IMR-90 (cell line): ENCODE results near the gene LHPP. TPM values are rescaled to one million over a fixed set of nuclear protein-coding genes. Genes with fewer than 3 reads are reported as not detected.

ENCODE experiments used
- ATAC-seq: fragments of 200-7000 bp; cut with Tn5 transposase; 2 replicates; pipeline ENCODE4 v1.9.1; 2020; ENCODE audit warnings: low read depth, mild to moderate bottlenecking, moderate library complexity
- BruUV-seq: library from RNA; stranded (reverse); fragments of 400-500 nt; replicated peaks from 2 replicates; lab custom pipeline; 2021; lab: Mats Ljungman, UMichigan
- CTCF ChIA-PET: fragments of 300-600 bp; formaldehyde crosslinking; extraction: SDS; loops from one replicate; lab custom pipeline; 2021; ENCODE audit warnings: antibody characterized with exemption; lab: Yijun Ruan, JAX
- POLR2A ChIA-PET: fragments of 300-600 bp; sonication (Branson Sonifier 250); formaldehyde crosslinking; loops from one replicate; lab custom pipeline; 2022; ENCODE audit warnings: antibody characterized with exemption; ENCODE audit not compliant: unreplicated experiment; lab: Charles Lee
- DNase-seq: peaks from one replicate; pipeline ENCODE4 v3.0.0; 2013
- H2AFZ ChIP-seq: replicated peaks from 2 replicates; pipeline ENCODE3; 2013; ENCODE audit warnings: low read length, mild to moderate bottlenecking; ENCODE audit not compliant: poor library complexity
- H2AK5ac ChIP-seq: 2 replicates; pipeline ENCODE4 v1.6.1; 2013; ENCODE audit warnings: low read depth, low read length, inconsistent platforms
- H2AK9ac ChIP-seq: replicated peaks from 2 replicates; pipeline ENCODE3; 2013; ENCODE audit warnings: mild to moderate bottlenecking, low read depth, low read length, moderate library complexity; ENCODE audit not compliant: poor library complexity
- H2BK120ac ChIP-seq: 2 replicates; pipeline ENCODE4 v1.6.1; 2013; ENCODE audit warnings: low read depth, low read length, inconsistent platforms
- H2BK15ac ChIP-seq: 3 replicates; pipeline ENCODE4 v1.6.1; 2013; ENCODE audit warnings: low read depth, low read length, inconsistent platforms
- H2BK20ac ChIP-seq: 2 replicates; pipeline ENCODE4 v1.6.1; 2013; ENCODE audit warnings: low read depth, mild to moderate bottlenecking, inconsistent platforms, low read length, moderate library complexity
- H2BK5ac ChIP-seq: 2 replicates; pipeline ENCODE4 v1.6.1; 2013; ENCODE audit warnings: mild to moderate bottlenecking, low read depth, low read length, inconsistent platforms; ENCODE audit not compliant: poor library complexity, severe bottlenecking
- H3K14ac ChIP-seq: replicated peaks from 2 replicates; pipeline ENCODE4 v1.6.1; 2013; ENCODE audit warnings: low read depth, low read length, inconsistent platforms
- H3K18ac ChIP-seq: 2 replicates; pipeline ENCODE4 v1.6.1; 2013; ENCODE audit warnings: low read depth, low read length, control low read depth
- H3K23ac ChIP-seq: 2 replicates; pipeline ENCODE4 v1.6.1; 2013; ENCODE audit warnings: low read depth, low read length, inconsistent platforms
- H3K27ac ChIP-seq: 2 replicates; pipeline ENCODE4 v1.5.1; 2013; ENCODE audit warnings: mild to moderate bottlenecking, control low read depth, low read length; ENCODE audit not compliant: insufficient read depth
- H3K27me3 ChIP-seq: 2 replicates; pipeline ENCODE4 v1.6.1; 2013; ENCODE audit warnings: low read length; ENCODE audit not compliant: control insufficient read depth, insufficient read depth
- H3K36me3 ChIP-seq: 2 replicates; pipeline ENCODE4 v1.6.1; 2013; ENCODE audit warnings: low read length, mixed read lengths; ENCODE audit not compliant: control insufficient read depth, insufficient read depth
- H3K4ac ChIP-seq: 2 replicates; pipeline ENCODE4 v1.6.1; 2013; ENCODE audit warnings: low read depth, low read length, inconsistent platforms
- H3K4me1 ChIP-seq: 2 replicates; pipeline ENCODE4 v1.6.1; 2013; ENCODE audit warnings: low read length, mixed read lengths; ENCODE audit not compliant: control insufficient read depth, insufficient read depth
- H3K4me2 ChIP-seq: 2 replicates; pipeline ENCODE4 v1.6.1; 2013; ENCODE audit warnings: low read depth, mild to moderate bottlenecking, control low read depth, low read length, moderate library complexity
- H3K4me3 ChIP-seq: 2 replicates; pipeline ENCODE4 v1.5.1; 2013; ENCODE audit warnings: low read depth, mild to moderate bottlenecking, control low read depth, low read length, moderate library complexity; ENCODE audit not compliant: insufficient read depth
- H3K56ac ChIP-seq: 2 replicates; pipeline ENCODE4 v1.6.1; 2013; ENCODE audit warnings: low read length, inconsistent platforms; ENCODE audit not compliant: insufficient read depth; ENCODE audit errors: extremely low read depth
- H3K79me1 ChIP-seq, 2 experiments: 2 replicates each; pipeline ENCODE4 v1.6.1; 2013; ENCODE audit warnings: low read length in 2 of 2, inconsistent platforms in 1 of 2, low read depth in 1 of 2
- H3K9ac ChIP-seq: 2 replicates; pipeline ENCODE4 v1.6.1; 2013; ENCODE audit warnings: low read depth, low read length, control low read depth
- H3K9me1 ChIP-seq: 2 replicates; pipeline ENCODE4 v1.6.1; 2013; ENCODE audit warnings: low read length, inconsistent platforms; ENCODE audit not compliant: insufficient read depth
- H3K9me3 ChIP-seq: 2 replicates; pipeline ENCODE4 v1.6.1; 2013; ENCODE audit warnings: low read length; ENCODE audit not compliant: control insufficient read depth, insufficient read depth
- H4K20me1 ChIP-seq: 2 replicates; pipeline ENCODE4 v1.6.1; 2013; ENCODE audit warnings: low read length, inconsistent platforms; ENCODE audit not compliant: insufficient read depth
- H4K5ac ChIP-seq: 2 replicates; pipeline ENCODE4 v1.6.1; 2013; ENCODE audit warnings: mild to moderate bottlenecking, low read depth, low read length, control low read depth
- H4K8ac ChIP-seq, 2 experiments: 2 replicates each; pipeline ENCODE4 v1.6.1; 2013; ENCODE audit warnings: low read depth in 2 of 2, low read length in 2 of 2, control low read depth in 1 of 2, inconsistent platforms in 1 of 2
- H4K91ac ChIP-seq: 2 replicates; pipeline ENCODE4 v1.6.1; 2013; ENCODE audit warnings: low read depth, low read length, inconsistent platforms; ENCODE audit not compliant: insufficient read depth
- CEBPB ChIP-seq: IDR thresholded peaks from 2 replicates; pipeline ENCODE4 v1.6.1; 2012; ENCODE audit warnings: low read depth, low read length, improper control_type of control experiment
- CHD1 ChIP-seq: IDR thresholded peaks from 2 replicates; pipeline ENCODE4 v1.6.1; 2012; ENCODE audit warnings: low read depth, low read length, improper control_type of control experiment
- ELK1 ChIP-seq: fragments of 150-350 bp; IDR thresholded peaks from 2 replicates; pipeline ENCODE4 v1.6.1; 2016; ENCODE audit warnings: low read depth, mild to moderate bottlenecking, low read length, moderate library complexity, borderline replicate concordance
- FOS ChIP-seq: fragments of 150-350 bp; IDR thresholded peaks from 2 replicates; pipeline ENCODE4 v1.6.1; 2016; ENCODE audit warnings: low read depth, low read length
- MAZ ChIP-seq: IDR thresholded peaks from 2 replicates; pipeline ENCODE4 v1.6.1; 2012; ENCODE audit warnings: low read depth, mild to moderate bottlenecking, low read length, improper control_type of control experiment, moderate library complexity, borderline replicate concordance
- RAD21 ChIP-seq: IDR thresholded peaks from 2 replicates; pipeline ENCODE4 v1.6.1; 2012; ENCODE audit warnings: low read length, improper control_type of control experiment
- RCOR1 ChIP-seq: IDR thresholded peaks from 2 replicates; pipeline ENCODE4 v1.6.1; 2012; ENCODE audit warnings: mild to moderate bottlenecking, low read length, improper control_type of control experiment; ENCODE audit not compliant: insufficient replicate concordance
- WGBS, 2 experiments: methylation state at CpG; one replicate each; pipeline versions ENCODE4 v1.1.5 to v1.1.7; 2013; ENCODE audit warnings: missing lambda C conversion rate in 2 of 2; ENCODE audit not compliant: insufficient read length in 1 of 2; ENCODE audit errors: extremely low coverage in 2 of 2; 5-methylcytosine and 5-hydroxymethylcytosine counted together
- dilution Hi-C: fragments of 300-500 bp; cut with HindIII; formaldehyde crosslinking; loops from one replicate; pipeline ENCODE4 v1.14.3; 2018; ENCODE audit warnings: low sequenced_read_pairs; ENCODE audit not compliant: unreplicated experiment
- in situ Hi-C: fragments of 300-500 bp; cut with MboI; formaldehyde crosslinking; loops from 3 replicates; pipeline ENCODE4 v1.14.3; 2019; ENCODE audit warnings: low sequenced_read_pairs, inconsistent platforms, mixed read lengths
- intact Hi-C: fragments of 100-400 bp; cut with micrococcal nuclease; formaldehyde crosslinking; loops from 2 replicates; pipeline ENCODE4 v1.10.0; 2022
- polyA plus RNA-seq, 3 experiments: library from polyadenylated mRNA; depleted of rRNA; stranded (reverse); fragments of >200 nt; gene quantifications; 2 replicates each; pipeline ENCODE4 v1.2.3, GENCODE V29; 2012; ENCODE audit warnings: low replicate concordance in 1 of 3
- total RNA-seq: library from RNA; depleted of rRNA; stranded (reverse); fragments of >200 nt; gene quantifications from 2 replicates; pipeline ENCODE4 v1.2.3, GENCODE V29; 2012

The LHPP gene
- total and polyA plus RNA-seq, 2 of the 4 experiments (the other 2 are of a cell fraction), result 2.7 to 8.3 TPM

- no peak overlapping the region for H3K27ac ChIP-seq
- H2BK20ac ChIP-seq, result no peak overlapping the region
- H3K9me3 ChIP-seq, result no peaks in the 10 kb centered on the region
- H3K79me1 ChIP-seq, result no peaks in the 10 kb centered on the region
- H3K14ac ChIP-seq, result no peak overlapping the region
- ChIA-PET CTCF (no interaction called here), POLR2A (no interaction called here)
- 73% methylated on average over 8 of the region's 16 CpGs; no CpG with 5 or more reads in 1 of the 2 experiments for WGBS, 2 experiments
- no TSS peak for BruUV-seq
- H2AK5ac ChIP-seq, result no peak overlapping the region
- no peak overlapping the region for H3K4me3 ChIP-seq
- H3K36me3 ChIP-seq, result no peaks in the 10 kb centered on the region
- H3K23ac ChIP-seq, result no peak overlapping the region
- no peak overlapping the region for H4K5ac ChIP-seq
- no peak overlapping the region for H2BK120ac ChIP-seq
- H2BK5ac ChIP-seq, result no peak overlapping the region
- peak; percentile 29; the same call in 1 of the 2 replicates for ATAC-seq
- no peak overlapping the region for H3K56ac ChIP-seq
- no peaks in the 10 kb centered on the region for H3K9me1 ChIP-seq
- H4K20me1 ChIP-seq, result no peaks in the 10 kb centered on the region
- H4K8ac ChIP-seq, result no peak overlapping the region
- H3K4me1 ChIP-seq, result no peaks in the 10 kb centered on the region
- no peak for DNase-seq
- H3K18ac ChIP-seq, result no peak overlapping the region
- dilution Hi-C loops (no loop called here), intact Hi-C loops (no loop called here), in situ Hi-C loops (no loop called here)
- no peak overlapping the region for H4K91ac ChIP-seq
- H2AFZ ChIP-seq, result no peak overlapping the region
- no peak overlapping the region for H2BK15ac ChIP-seq
- H3K4me2 ChIP-seq, result no peak overlapping the region
- no peak overlapping the region for H2AK9ac ChIP-seq
- H3K27me3 ChIP-seq, result peaks cover 9% of the 10 kb centered on the region
- H3K4ac ChIP-seq, result no peak overlapping the region
- no peak overlapping the region for H3K9ac ChIP-seq
- no peak for TF ChIP-seq RAD21
- TF ChIP-seq CHD1, result no peak
- TF ChIP-seq MAZ, result no peak
- TF ChIP-seq CEBPB, result no peak
- no peak for TF ChIP-seq ELK1
- no peak for TF ChIP-seq FOS
- TF ChIP-seq RCOR1, result no peak
These were observed 117.4 kb downstream of the LHPP start for GRCh38 chr10:124579011-124579399.
